GM18858 (cell line): ENCODE measurements around the gene MIER2.

ENCODE experiments used
- ATAC-seq: cut with Tn5 transposase; IDR thresholded peaks from one replicate; pipeline ENCODE4 v1.9.1; 2021; ENCODE audit not compliant: unreplicated experiment

MIER2 gene

DNA sequence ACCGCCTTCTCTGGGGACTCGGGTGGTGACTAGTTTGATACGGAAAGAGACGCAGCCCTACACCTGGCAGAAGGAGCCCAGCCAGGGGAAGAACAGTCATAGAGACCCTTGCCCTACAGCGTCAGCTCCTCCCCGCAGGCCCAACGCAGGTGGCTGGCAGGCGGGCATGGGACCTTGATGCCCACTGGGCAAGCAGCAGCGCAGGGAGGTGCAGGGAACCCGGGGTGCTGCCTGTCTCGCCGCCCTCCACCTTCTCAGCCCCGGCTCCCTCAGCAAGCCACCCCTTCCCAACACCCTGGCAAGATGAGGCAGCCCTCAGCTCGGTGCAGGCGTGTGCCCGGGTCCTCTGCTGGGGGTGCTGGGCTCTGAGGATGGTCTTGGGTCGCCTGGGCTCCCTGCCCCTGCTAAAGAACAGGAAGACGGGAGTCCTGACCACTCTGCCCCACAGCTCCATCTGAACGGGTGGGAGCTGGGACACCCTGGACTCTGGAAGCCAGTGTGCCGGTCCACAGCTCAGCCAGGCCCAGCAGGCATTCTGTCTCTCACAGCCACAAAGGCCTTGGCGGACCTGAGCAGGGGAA lies 9.0 kb downstream of the MIER2 start:
- no peak for ATAC-seq

DNA sequence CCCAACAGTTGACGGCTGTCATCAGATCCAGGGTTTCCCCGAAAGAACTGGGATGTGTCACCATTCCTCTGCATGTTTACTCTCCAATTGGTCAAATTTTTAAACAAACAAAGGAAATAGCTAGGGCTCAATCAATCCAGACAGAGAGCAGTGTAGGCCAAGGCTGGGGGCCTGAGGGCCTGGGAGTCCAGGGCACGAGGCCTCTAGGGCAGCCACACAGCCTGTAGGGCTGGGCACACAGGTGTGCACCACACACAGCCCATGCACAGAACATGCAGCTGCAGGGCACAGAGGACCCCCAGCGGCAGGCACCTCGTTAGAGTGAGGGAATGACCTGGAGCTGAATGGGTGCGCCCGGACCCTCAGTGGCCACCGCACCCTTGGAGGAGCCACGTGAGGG lies 9.5 kb downstream of the MIER2 start:
- ATAC-seq = no peak

DNA sequence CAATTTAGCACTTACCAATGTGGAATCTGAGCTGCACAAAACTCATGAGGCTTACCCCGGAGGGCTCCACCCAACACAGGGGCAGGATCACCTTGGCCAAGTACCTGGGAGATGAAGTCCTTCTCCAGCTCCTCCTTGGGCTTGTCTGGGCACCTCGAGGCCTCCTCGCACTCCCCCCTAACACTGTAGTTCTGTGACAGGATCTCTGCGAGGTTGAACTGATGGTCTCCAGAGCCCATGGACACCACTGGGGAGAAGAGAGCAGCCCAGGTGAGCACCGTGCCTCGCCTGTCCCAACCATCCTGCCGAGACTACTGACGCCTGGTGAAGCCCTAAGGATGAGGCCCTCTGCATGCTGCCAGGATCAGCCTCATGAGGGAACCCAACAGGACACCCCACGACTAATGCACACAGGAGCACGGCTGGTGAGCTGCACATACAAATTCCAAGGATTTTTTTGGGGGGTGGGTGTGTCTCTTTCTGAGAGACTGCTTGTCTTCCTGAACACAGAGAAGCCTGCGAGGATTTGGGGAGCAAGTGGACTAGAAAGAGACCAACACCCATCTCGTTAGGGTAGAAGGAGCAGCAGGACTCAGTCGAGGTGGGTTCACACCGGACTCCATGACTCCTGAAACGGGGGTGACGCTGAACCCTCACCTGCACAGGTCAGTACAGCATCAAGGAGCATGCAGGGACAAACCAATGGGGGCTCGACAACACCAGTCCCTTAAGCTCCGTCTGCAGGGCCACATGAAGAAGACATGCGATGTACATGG lies 10.1 kb downstream of the MIER2 start:
- no peak for ATAC-seq

DNA sequence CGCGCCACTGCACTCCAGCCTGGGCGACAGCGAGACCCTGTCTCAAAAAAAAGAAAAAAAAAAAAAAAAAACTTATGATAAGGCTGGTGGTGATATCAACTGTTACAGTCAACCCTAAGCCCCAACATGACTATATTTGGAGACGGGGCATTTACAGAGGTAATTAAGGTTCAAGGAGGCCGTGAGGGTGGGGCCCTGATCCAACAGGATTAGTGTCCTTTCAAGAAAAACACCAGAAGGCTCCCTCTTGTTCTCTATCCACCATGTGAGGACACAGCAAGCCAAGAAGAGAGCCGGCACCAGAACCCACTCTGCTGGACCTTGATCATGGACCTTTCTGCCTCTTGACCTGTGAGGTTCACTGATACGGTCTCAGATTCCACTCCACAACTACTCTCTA lies 14.1 kb downstream of the MIER2 start:
- ATAC-seq = no peak

DNA sequence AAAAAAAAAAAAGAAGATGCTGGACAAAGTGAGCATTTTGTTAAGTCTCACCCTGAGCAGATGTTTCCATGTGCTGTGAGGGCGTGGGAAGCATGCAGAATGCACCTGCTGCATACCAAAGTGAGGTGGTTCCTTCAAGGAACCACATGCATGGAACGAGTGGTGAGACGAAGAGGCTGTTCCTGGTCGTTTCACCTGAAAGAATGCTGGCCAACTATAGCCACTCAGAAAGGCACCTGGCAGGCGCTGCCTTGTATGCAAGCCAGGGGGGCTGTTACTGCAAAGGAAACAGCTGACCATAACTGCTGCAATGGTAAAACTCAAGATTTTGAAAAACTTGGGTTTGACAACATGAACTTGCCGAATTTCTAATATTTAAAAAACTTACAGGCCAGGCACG lies 14.7 kb downstream of the MIER2 start:
- no peak for ATAC-seq

DNA sequence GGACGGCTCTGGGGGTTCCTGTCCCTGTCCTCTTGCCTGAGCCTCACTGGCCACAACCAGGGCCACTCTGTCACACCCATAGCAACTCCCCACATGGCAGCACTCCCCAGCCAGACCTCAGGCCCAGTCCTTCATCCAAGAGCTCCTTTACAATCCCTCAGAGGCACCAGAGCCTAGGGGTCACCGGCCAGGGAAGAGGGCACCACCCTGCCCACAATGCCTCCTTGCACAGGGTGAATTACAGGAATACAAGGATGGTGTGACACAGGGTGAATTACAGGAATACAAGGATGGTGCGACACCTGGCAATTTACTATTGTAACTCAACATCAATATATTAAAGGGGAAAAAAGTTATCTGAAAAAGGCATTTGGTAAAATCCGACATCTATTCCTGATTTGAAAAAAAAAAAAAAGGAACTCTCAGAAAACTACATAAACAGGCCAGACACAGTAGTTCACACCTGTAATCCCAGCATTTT lies 16.5 kb downstream of the MIER2 start:
- ATAC-seq = no peak

DNA sequence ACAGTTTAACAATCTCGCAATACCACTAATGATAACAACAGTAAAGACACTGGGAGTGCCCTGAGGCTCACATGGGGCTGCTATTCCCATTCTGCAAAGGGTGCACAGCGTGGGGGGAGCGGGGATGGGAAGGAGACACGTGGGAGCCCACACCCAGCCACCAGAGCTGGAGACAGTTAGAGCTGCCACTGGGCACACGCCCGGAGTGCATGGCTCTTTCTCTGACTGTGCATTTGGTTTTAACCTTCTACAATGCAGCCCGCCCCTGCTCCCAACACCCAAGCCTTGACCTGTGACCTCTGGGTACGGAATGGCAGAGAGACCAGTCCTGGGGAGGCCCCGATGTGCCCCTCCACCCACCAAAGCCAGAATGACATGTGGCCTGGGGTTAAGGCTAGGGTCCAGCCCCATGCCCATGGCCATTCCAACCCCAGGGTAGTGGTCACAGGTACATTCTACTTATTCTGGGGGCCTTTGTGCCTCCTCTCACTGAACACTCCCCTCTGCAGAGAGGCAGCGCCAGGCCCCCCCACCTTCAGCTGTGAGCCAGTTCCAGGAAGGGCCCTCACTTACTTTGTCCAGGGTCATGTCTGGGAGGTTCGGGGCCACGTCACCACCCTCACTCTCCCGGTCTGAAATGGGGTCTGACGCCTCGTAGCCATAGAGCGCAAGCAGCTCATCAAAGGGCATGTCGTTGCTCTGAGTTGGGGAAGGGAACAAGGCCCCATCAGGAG lies 17.1 kb downstream of the MIER2 start:
- ATAC-seq = no peak

DNA sequence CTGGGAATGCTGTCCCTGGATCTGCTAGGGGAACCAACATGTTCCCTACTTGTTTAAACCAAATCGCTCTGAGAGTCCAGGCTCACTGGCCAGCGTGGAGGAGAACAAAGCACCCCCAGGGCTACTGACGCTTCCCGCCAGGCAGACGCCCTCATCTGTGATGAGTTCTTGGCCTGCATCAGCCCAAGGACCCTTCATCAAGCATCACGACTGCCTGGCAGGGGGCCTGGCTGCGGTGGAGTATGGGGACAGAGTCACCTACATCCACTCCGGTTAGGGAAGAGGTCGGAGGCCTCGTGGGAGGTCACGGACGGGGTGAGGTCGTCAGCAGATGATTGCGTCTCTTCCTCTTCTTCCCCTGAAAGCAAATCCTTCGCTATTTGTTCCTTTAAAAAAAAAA lies 17.7 kb downstream of the MIER2 start:
- ATAC-seq = no peak

DNA sequence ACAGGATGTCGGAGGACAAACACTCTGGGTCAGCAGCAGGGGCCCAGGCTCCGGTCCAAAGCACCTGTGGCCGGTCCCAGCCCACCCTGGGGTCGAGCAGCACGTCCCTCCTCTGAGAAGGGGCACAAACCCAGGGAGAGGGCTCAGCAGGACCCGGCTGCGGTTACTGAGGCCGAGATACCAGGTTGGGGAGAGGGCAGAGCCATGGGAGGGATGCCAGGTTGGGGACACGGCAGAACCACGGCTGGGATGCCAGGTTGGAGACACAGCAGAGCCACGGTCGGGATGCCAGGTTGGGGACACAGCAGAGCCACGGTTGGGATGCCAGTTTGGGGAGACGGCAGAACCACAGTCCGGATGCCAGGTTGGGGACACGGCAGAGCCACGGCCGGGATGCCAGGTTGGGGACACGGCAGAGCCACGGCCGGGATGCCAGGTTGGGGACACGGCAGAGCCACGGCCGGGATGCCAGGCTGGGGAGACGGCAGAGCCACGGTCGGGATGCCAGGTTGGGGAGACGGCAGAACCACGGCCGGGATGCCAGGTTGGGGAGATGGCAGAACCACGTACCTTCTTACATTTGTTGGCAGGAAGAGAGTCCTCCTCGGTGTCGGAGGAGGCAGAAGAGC lies 18.5 kb downstream of the MIER2 start:
- ATAC-seq = no peak

DNA sequence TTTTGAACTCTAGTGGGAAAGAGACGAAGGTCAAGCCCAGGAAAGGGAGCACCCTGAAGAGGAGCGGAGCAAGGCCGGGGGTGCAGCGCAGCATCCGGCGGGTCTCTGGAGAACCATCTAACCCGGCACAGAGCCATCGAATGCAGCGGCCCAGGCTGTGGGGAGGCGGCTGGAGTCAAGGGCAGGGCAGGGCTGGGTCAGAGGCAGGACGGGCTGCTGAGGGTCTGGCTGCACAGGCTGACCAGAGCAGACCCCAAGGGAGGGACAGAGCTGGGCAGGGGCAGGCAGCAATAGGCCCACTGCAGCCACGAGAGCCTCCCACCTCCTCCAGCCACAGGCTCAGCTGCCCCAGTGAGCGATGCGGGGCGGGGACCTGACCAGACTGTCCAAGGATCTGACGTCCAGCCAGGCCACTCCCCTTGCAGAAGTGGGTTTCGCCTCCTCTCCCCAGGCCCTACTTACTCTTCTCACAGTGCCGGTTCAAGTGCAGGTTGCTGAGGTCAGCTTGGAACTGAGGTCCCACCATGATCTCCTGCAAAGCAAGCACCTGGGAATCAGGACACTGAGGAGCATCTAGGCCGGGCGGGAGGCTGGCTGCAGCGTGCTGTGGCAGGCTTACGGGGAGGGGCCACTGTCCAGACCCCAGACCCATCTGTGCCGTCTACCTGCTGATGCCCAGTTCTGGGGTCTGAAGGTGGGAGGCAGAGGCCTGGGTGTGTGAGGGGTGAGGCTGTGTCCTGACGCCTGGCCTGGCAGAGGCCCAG lies 19.2 kb downstream of the MIER2 start:
- no peak for ATAC-seq

DNA sequence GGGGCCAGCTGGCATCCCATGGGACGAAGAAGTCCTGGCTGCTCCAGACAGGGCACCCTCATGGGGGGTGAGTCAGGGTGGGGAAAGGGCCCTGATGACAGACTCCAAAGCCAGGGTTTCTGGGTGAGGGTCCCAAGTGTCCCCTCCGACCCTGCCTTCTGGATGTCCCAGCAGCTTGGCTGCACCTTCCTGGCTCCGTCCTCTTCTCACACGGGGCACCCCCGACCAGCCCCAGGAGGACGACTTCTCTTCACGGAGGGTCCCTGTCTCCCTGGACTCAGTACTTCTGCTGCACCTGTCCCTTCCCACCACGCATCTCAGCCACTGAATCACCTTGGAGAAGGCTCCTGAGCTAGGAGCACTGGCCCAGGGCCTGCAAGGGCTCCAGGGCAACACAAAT lies 19.9 kb downstream of the MIER2 start:
- ATAC-seq = no peak

DNA sequence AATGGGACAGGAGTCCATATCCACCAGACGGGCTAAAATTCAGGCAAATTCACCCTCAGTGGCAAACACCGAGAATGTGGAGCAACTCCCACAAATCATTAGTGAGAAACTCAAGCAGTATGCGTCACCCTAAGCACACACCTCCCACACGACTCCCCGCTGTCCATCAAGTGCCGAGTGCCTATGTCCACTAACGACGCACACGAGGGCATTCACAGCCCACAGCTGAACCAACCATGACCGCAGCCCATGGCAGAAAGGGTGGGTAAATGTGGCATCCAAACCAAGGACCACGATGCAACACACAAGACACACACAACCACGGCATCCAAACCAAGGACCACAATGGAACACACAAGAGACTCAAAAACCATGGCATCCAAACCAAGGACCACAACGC lies 22.0 kb downstream of the MIER2 start:
- ATAC-seq = no peak

DNA sequence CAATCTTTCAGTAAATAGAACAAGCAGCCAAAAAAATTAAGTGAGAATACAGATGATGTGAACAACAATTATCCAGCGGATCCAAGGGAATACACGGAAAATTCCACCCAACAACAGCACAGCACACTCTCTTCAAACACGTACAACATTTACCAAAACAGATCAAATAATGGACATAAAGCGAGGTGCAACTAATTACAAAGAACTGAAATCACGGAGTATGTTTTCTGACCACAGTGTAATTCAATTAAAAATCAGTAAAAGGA lies 26.2 kb downstream of the MIER2 start:
- no peak for ATAC-seq

DNA sequence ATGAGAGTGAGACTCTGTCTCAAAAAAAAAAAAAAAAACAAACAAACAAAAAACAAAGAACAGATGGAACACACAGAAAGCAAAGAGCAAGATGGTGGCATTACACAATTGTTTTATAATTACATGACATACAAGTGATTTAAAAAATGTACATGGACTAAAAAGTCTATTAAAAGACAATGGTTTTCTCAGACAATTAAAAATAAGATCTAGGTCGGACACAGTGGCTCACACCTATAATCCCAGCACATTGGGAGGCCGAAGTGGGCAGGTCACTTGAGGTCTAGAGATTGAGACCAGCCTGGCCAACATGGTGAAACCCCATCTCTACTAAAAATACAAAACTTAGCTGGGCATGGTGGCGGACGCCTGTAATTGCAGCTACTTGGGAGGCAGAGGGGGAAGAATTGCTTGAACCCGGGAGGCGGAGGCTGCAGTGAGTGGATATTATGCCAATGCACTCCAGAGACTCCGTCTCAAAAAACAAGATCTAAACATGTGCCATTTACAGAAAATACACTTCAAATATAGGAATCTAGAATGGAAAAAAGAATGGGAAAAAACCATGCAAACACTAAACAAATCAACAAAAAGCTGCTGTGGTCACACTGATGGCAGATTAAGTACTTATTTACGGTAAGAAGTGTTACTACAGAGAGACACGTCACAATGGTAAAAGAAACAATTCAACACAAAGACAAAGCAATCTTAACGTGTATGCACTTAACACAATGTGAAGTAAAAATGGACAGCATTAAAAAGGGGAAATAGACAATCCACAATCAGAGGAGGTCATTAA lies 26.7 kb downstream of the MIER2 start:
- ATAC-seq = no peak

DNA sequence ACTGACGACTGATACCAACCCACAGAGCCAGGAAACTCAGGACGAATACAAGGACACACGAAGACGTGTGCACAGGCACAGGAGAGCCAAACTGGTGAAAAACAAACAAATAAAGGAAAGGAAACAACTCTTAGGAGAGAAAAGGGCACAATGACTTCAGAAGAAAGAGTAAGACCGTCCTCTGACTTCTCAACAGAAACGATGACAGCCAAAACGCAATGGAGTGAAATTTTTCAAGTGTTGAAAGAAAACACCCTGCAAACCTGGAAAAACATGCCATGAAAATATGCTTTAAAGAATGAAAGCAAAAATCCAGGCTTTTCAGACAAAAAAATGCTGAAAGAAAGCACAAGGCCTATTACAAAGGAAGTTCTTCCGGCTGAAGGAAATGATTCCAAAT lies 28.8 kb downstream of the MIER2 start:
- no peak for ATAC-seq

DNA sequence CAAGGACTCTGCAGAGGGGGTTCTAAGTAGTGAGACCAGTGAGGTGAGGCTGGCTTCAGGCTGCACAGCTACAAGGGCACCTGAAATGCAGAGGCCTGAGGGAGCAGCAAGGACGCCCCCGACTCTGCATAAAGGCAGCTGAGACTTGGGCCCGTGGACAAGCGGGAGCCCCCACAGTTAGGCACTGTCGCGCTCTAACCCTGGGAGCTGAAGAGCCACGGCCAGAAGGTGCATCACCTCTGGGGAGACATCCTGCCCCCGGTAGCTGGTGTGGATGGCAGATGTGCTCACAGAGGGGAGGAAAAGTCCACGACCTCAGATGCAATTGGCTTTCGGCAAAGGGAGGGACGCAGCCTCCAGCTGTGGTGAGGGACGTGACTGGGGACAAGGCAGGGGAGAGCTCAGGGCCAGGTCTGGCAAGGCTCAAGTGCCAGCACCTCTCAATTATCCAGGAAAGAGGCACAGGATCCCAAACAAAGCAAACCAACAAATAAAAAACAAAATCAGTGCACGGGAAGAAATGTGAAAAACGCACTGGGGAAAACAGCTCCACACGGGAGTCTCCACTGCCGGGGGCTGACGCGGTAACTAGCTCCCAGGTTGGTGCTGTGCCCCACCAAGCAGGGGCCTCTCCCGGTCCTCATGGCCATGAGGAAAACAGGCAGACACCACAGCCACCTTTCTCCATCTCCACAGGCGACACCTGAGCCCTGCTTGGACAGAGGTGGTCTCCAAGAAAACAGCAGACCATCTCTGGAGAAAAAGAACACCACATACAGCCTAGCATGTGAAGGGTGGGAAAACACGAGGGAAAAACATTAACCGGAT lies 30.4 kb downstream of the MIER2 start:
- no peak for ATAC-seq

DNA sequence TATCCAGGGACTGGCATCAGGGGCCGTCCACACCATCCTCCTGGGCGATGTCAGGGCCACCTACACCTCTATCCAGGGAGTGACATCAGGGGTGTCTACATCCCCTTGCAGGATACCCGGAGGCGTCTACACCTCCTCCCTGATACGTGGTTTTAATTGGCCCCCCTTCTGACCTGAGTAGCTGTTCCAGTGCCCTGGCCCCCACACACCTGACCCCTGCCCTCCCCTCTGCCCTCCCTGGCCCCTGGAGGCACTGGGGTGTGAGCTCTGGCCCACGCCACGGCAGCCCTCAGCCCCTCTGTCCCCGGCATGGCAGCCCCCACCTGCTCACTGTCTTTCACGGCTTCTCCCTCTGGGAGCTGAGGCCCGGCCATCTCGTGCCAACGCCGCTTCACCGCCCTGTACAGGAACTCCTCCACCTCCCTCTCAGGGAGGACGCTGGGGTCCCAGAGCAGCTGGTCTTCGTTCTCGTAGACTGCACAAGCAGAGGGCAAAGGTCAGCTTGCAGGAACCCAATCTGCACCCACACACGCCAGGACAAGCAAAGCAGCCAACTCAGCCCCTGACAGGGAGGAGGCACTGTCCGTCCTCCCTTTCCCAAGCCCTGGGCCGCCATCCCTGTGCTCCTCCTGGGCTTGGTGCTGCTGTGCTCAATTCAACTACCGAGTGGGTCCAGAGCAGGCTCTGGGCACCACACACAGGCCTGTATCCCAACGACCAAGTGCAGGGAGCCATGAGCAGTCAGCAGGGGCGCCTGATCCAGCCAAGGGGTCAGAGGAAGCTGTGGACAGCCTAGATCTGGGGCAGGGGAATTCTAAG lies 31.2 kb downstream of the MIER2 start:
- no peak for ATAC-seq

DNA sequence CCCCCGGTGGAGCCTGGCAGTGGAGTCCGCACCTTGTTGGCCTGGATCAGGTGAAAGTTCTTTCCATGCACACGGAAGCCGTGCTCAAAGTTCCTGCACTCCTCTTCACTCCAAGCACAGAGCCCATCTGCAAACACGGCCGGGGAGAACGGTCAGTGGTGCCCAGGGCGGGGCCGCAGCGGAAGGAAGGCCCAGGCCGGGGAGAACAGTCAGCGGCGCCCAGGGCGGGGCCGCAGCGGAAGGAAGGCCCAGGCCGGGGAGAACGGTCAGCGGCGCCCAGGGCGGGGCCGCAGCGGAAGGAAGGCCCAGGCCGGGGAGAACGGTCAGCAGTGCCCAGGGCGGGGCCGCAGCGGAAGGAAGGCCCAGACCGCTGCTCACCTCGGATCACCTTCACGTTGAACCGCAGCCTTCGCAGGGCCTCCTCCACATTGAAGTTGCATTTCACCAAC lies 32.8 kb downstream of the MIER2 start:
- ATAC-seq = no peak
